GM19035 (cell line): ENCODE measurements around the gene PRDM15.
A peak's percentile ranks its signal among the peaks of the same experiment; 100 is the strongest.

Experiments
- ATAC-seq: cut with Tn5 transposase; IDR thresholded peaks from one replicate; pipeline ENCODE4 v1.9.1; 2021; ENCODE audit not compliant: unreplicated experiment

The PRDM15 gene

GRCh38 chr21:41879190-41879998, at the start of gene PRDM15:
PRDM15 (minus strand) TSS chr21:41879344; CDS start chr21:41860363, 18,981 bp downstream.
- peak; percentile 61 for ATAC-seq

GRCh38 chr21:41928621-41929220, 49.6 kb upstream of the PRDM15 start:
- no peak for ATAC-seq

- ATAC-seq, result no peak
These were observed 48.7 kb upstream of the PRDM15 start for GRCh38 chr21:41927727-41928409.

GRCh38 chr21:41926807-41927171, 47.6 kb upstream of the PRDM15 start:
- no peak for ATAC-seq

- ATAC-seq, result peak; percentile 48
These were observed 47.1 kb upstream of the PRDM15 start for GRCh38 chr21:41926117-41926806.

- ATAC-seq, result no peak
These were observed 46.6 kb upstream of the PRDM15 start for GRCh38 chr21:41925767-41926116.

GRCh38 chr21:41924368-41924754, 45.2 kb upstream of the PRDM15 start:
- ATAC-seq, result no peak

- ATAC-seq, result no peak
These were observed 44.7 kb upstream of the PRDM15 start for GRCh38 chr21:41923631-41924367.

- no peak for ATAC-seq
These were observed 44.0 kb upstream of the PRDM15 start for GRCh38 chr21:41923186-41923585.

- ATAC-seq, result no peak
These were observed 41.9 kb upstream of the PRDM15 start for GRCh38 chr21:41921021-41921420.

- ATAC-seq, result no peak
These were observed 41.3 kb upstream of the PRDM15 start for GRCh38 chr21:41920476-41920875.

- ATAC-seq, result no peak
These were observed 40.7 kb upstream of the PRDM15 start for GRCh38 chr21:41919666-41920398.

GRCh38 chr21:41918561-41919358, 39.6 kb upstream of the PRDM15 start:
- ATAC-seq, result no peak

GRCh38 chr21:41917531-41917930, 38.4 kb upstream of the PRDM15 start:
- no peak for ATAC-seq

GRCh38 chr21:41916888-41917433, 37.8 kb upstream of the PRDM15 start:
- no peak for ATAC-seq

GRCh38 chr21:41914965-41915364, 35.8 kb upstream of the PRDM15 start:
- ATAC-seq, result no peak

GRCh38 chr21:41914358-41914757, 35.2 kb upstream of the PRDM15 start:
- no peak for ATAC-seq

GRCh38 chr21:41913230-41913629, 34.1 kb upstream of the PRDM15 start:
- no peak for ATAC-seq

- ATAC-seq, result no peak
These were observed 29.7 kb upstream of the PRDM15 start for GRCh38 chr21:41908829-41909228.
